NCI-H2171 treated with DMSO at 0.1 percent for 48 hours (cell line): ENCODE data around the gene BAD.
"Not testable (repeated sequence)": the region's sequence is repeated elsewhere in the genome, so short reads cannot be mapped to it uniquely, and the experiment has no call there.

Experiments used
- DNase-seq: peaks from one replicate; lab custom pipeline; 2025; lab: John Stamatoyannopoulos, UW

BAD gene

GRCh38 chr11:64284048-64284961 lies at the start of gene BAD:
BAD (minus strand) TSS chr11:64284665; CDS start chr11:64284368, 297 bp downstream.
- DNase-seq: peak; percentile 92

DNA sequence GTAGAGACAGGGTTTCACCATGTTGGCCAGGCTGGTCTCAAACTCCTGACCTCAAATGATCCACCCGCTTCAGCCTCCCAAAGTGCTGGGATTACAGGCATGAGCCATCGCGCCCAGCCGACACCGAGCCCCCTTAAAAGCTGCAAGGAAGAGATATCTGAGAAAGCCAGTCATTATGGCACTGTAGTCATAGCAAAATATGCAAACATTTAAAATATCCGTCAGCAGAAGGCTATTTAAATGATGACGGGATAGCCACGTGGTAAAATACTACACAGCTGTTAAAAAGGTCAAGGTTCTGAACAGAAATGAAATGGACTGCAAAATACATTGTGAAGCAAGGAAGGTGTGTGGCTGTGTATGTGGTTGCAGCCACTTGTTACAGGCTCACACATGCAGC lies 49.1 kb upstream of the BAD start:
- DNase-seq: no peak

DNA sequence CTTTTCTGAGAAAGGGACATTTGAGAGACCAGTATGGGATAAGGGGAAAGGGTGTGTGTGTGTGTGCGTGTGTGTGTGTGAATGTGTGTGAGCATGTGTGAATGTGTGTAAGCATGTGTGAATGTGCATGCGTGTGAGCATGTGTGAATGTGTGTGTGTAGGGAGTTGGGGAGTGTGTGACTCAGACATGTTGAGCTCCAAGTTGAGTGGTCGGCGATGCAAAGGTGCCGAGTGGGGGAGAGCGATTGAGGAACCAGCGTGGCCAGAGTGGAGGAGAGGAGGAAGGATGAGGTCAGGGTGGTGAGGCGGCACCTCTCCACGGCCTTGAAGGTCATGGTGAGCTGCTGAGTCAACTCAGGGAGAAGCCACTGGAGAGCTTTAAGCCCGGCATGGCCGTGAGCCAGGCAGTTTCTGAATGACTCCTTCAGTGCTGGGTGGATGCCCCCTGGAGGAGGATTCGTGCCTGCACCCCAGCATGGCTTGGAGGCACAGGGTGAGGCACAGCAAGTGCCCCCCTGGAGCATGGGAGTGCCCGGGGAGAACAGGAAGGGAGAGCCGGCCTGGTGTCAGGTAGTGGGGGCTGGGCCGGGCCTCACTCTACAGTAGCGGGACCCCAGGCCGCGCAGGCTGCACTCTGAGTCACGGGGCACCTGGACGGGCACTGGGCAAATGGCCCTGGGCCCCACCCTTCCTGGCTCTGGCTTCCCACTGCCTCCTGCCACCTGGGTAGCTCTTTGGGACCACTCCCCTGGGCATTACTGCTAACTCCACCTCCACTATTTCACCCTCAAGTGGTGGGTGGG lies 47.3 kb upstream of the BAD start:
- no peak for DNase-seq

- no peak for DNase-seq
These were observed 46.4 kb upstream of the BAD start for GRCh38 chr11:64330888-64331287.

DNA sequence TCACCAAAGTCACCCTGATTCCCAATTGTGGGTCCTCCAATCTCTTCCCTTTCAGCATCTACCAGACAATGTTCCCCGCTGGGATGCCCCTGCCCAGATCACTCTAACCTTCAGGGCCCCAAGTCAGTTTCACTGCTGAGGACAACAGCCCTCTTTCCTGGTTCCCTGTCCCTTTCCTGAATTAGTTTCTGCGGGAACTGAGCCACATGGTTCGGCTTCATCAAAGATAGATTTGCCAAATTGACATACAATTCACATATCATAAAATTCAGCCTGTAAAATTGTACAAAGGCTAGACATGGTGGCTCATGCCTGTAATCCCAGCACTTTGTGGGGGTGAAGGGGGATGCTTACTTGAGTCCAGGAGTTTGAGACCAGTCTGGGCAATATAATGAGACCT lies 43.5 kb upstream of the BAD start:
- no peak for DNase-seq

DNA sequence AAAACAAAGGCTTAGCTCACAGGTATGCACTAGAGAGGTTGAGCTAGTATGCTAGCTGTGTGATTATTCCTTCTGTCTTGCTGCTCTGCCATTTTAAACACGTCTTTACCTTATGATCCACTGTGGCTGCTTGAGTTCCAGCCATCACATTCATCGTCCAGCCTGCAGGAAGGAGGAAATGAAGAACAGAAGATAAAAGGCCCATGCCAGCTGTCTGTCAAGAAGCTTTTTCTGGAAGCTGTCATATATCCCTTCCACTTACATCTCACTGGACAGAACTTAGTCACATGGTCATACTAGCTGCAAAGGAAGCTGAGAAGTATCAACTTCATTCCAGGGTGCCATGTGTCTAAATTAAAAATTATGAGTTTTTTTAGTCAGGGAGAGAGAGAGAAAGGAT lies 42.9 kb upstream of the BAD start:
- no peak for DNase-seq

GRCh38 chr11:64324692-64325469 lies 40.4 kb upstream of the BAD start:
- peak; percentile 68 for DNase-seq

DNA sequence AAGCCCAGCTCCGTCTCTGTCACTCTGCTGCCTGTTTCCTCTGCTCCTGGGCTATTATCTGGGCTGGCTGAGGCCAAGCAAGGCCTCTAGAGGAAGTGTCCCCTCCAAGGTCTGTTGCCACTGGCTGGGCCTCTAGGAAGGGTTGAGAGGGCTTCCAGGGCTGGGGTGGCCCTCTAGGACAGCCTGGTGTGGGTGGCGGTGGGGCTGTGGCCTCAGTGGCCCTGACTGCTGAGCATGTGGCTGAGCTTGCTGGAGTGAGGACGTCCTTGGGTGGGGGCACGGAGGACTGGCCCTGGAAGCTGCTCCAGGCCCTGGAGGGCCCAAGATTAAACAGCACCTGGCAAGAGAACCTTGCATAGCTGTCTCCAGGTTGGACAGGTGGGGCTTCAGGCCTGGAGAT lies 39.5 kb upstream of the BAD start:
- DNase-seq: not testable (repeated sequence)

GRCh38 chr11:64323373-64323772 lies 38.9 kb upstream of the BAD start:
- DNase-seq: no peak

GRCh38 chr11:64322925-64323260 lies 38.4 kb upstream of the BAD start:
- DNase-seq: no peak

- peak; percentile 66 for DNase-seq
These were observed 37.1 kb upstream of the BAD start for GRCh38 chr11:64321533-64321932.

DNA sequence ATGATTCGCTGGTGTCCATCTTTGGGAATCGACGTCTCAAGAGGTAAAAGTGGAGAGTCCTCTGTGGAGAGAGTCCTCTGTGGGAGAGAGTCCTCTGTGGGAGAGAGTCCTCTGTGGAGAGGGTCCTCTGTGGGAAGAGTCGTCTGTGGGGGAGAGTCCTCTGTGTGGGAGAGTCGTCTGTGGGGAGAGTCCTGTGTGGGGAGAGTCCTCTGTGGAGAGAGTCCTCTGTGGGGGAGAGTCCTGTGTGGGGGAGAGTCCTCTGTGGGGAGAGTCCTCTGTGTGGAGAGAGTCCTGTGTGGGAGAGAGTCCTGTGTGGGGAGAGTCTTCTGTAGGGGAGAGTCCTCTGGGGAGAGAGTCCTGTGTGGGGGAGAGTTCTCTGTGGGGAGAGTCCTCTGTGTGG lies 36.6 kb upstream of the BAD start:
- no peak for DNase-seq

DNA sequence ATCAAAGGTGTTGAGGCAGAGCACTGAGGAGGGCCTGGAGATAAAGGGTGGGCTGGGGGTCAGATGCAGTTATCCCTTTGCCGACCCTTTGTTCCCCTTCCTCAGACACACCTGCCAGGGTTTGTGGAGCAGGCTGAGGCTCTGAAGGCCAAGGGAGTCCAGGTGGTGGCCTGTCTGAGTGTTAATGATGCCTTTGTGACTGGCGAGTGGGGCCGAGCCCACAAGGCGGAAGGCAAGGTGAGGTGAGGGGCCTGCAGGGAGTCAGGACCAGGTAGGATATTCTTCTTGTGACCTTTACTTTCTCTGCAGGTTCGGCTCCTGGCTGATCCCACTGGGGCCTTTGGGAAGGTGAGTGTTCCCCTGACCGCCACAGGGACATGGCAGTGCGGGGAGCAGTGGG lies 36.1 kb upstream of the BAD start:
- no peak for DNase-seq

- DNase-seq: peak; percentile 29
These were observed 34.6 kb upstream of the BAD start for GRCh38 chr11:64318766-64319761.

GRCh38 chr11:64317961-64318765 lies 33.7 kb upstream of the BAD start, which contains the start of gene PRDX5:
PRDX5 (plus strand) TSS chr11:64318121; CDS start chr11:64318216, 95 bp downstream.
- DNase-seq: peak; percentile 97

DNA sequence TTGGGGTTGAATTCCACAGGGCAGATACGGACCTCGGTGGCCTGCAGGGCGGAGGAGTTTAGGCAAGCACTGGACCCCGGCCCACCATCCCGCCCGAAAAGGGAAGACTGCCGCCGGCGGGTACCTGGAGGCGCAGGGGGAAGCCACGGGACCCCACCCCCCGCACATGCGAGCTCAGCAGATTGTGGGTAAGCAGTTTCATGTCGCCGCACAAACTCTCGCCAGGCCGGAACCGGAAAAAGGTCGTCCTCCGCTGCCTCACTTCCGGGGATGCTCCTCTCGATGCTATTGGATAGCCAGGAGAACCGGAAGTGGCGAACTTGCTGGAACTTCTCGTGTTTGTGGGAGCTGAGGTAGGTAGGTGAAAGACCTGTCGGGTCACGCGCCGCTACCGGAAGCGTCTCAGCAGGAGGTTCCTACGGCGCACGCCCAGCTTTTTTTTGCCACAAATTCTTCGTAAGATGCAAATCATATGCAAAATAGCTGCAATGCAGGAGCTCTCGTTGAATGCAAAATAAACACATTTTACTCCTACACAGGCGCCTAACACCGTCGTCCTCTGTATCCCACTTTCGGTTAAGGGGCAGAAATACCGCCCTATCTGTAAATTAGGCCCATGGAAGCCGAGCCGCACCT lies 33.0 kb upstream of the BAD start, which contains the start of gene TRMT112:
TRMT112 (minus strand) TSS at position 235 of the 636 bp plus-strand sequence; CDS start at position 202, 33 bp downstream.
- peak; percentile 99 for DNase-seq

GRCh38 chr11:64316672-64317324 lies 32.3 kb upstream of the BAD start:
- DNase-seq: peak; percentile 82

- not testable (repeated sequence) for DNase-seq
These were observed 31.4 kb upstream of the BAD start for GRCh38 chr11:64315667-64316526.
